Measurements from ENCODE around the gene CACNA1C. TPM values are rescaled to one million over a fixed set of nuclear protein-coding genes. Genes with fewer than 3 reads are reported as not detected.

CACNA1C gene
- total RNA-seq, 4 donors from 2014 or later = 1.4 to 3.7 (median 2.2) TPM

DNA sequence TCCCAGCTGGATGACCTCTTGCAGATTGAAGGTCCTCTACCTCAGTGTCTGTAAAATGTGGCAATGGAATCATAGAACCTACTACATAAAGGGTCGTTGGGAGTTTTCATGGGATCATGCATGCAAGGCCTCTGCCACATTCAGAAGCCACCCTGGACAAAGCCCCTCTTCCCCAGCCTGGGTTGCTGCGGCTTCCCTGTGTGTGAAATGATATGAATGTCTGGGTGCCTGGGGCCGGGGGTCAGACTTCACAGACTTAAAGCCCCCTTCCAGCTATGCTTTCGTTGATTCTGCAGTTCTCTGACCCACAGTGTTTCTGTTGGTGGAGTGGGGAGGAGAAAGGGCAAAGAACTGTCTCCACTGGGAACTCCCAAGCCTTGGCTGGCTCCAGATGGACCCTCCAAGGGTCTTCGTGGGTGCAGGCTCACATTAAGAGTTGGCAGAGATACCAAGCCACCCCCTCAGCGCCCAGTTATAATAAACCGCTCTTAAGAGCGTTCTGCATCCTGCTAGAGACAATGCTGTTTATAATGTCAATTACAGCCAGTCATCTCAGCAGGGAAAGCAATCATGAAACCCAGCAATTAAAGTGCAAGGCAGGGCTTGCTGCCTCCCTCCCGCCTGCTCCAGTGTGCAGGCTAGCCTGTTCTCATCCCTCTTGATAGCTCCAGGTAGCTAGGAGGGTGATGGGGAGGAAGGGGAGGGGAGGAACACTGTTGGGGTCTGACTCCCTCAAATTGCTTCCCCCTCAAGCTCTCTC, 531.0 kb downstream of the CACNA1C start:
- Histone ChIP-seq H3K4me3 (no peak overlapping the region), H3K9me3 (no peaks in the 10 kb centered on the region), H3K27ac (no peak overlapping the region), H3K4me1 (peaks cover 10% of the 10 kb centered on the region), H3K27me3 (peaks cover 19% of the 10 kb centered on the region), H3K36me3 (no peaks in the 10 kb centered on the region)
- TF ChIP-seq POLR2A (IDR thresholded peaks at IDR 0.05) (no peak), POLR2AphosphoS5 (IDR thresholded peaks at IDR 0.05) (no peak), EP300 (IDR thresholded peaks at IDR 0.05) (no peak)
- TF ChIP-seq, protein P1, sequence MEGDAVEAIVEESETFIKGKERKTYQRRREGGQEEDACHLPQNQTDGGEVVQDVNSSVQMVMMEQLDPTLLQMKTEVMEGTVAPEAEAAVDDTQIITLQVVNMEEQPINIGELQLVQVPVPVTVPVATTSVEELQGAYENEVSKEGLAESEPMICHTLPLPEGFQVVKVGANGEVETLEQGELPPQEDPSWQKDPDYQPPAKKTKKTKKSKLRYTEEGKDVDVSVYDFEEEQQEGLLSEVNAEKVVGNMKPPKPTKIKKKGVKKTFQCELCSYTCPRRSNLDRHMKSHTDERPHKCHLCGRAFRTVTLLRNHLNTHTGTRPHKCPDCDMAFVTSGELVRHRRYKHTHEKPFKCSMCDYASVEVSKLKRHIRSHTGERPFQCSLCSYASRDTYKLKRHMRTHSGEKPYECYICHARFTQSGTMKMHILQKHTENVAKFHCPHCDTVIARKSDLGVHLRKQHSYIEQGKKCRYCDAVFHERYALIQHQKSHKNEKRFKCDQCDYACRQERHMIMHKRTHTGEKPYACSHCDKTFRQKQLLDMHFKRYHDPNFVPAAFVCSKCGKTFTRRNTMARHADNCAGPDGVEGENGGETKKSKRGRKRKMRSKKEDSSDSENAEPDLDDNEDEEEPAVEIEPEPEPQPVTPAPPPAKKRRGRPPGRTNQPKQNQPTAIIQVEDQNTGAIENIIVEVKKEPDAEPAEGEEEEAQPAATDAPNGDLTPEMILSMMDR (IDR thresholded peaks at IDR 0.05) = no peak
- no peak for DNase-seq (ENCODE audit: low spot score in 2 of 2)
- 66% methylated on average over 5 of the region's 9 CpGs for WGBS

DNA sequence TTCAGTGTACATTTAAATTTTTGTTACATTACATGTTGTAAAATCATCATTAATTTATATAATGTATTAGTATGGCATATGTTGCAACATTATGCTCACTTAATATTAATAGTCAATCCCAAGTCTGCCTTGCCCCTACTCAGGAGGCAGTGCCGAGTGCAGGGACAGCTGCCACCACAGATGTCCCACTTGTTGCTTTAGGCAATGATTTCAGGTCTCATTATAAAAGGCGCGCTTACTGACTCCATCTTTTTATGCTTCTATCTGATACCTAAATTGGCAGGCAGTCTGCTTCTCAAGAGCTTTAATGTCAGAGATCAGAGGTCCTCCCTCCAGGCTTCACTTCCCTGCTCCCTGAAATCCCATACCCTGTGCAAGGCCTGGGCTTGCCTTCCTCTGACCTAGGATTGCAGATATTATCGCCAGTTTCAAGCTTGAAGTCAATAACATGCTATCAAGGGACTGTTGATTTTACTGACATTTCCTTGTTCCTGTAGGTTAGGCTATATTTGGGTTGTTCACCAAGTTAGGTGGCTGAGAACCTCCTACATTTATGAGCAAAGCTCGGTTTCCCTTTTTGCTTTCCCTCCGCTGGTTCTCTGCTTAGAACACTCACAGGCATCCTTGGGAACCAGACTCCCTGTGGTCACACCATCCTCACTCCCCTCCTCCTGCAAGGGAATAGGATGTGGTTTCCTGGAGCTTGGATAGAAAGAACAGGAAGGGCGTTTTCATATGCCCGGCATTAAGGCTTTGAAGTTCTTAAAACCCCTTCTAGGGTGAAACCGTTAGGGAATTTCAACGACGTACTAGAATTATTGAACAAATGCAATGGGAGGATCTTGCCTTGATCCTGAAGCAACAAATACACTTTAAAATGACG, 533.6 kb downstream of the CACNA1C start:
- Histone ChIP-seq H3K4me3 (no peak overlapping the region), H3K4me1 (peaks cover 10% of the 10 kb centered on the region), H3K27ac (no peak overlapping the region), H3K27me3 (peaks cover 19% of the 10 kb centered on the region), H3K36me3 (no peaks in the 10 kb centered on the region), H3K9me3 (no peaks in the 10 kb centered on the region)
- peak in 1 of 2 donors; percentile 10 for DNase-seq (ENCODE audit: low spot score in 2 of 2)
- TF ChIP-seq POLR2AphosphoS5 (IDR thresholded peaks at IDR 0.05) = no peak
- TF ChIP-seq, protein P1 (IDR thresholded peaks at IDR 0.05) = no peak
- TF ChIP-seq EP300 (IDR thresholded peaks at IDR 0.05) = no peak
- TF ChIP-seq POLR2A (IDR thresholded peaks at IDR 0.05) = no peak
- 65% methylated on average over 12 of the region's 12 CpGs for WGBS

DNA sequence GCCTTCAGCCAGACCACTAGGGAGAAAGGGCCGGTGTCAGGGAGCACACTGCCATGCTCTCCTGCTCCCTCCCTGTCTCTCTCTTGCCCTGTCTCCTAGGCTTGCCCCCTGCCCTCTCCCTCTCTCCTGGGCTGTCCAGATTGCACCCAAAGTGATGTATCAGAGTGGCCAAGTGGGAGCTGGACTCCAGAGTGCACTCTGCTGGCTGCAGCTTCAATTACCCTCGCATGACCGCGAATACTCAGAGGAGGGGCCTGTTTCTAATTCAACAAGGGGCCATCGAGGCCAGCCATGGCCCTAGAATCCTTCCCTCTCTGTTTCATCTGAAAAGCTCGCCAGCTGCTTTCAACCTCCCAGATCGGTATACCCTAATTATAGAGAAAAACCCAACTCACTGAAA, 535.6 kb downstream of the CACNA1C start:
- 96% methylated on average over 7 of the region's 7 CpGs for WGBS
- H3K9me3 ChIP-seq = no peaks in the 10 kb centered on the region
- peaks cover under 1% of the 10 kb centered on the region for H3K4me1 ChIP-seq
- H3K4me3 ChIP-seq = no peak overlapping the region
- H3K27ac ChIP-seq = no peak overlapping the region
- peaks cover 10% of the 10 kb centered on the region for H3K27me3 ChIP-seq
- no peak for DNase-seq (ENCODE audit: low spot score in 2 of 2)
- H3K36me3 ChIP-seq = peaks cover 7% of the 10 kb centered on the region
- TF ChIP-seq POLR2A (IDR thresholded peaks at IDR 0.05) (no peak), EP300 (IDR thresholded peaks at IDR 0.05) (no peak), POLR2AphosphoS5 (IDR thresholded peaks at IDR 0.05) (no peak)
- TF ChIP-seq, protein P1 (IDR thresholded peaks at IDR 0.05) = no peak

DNA sequence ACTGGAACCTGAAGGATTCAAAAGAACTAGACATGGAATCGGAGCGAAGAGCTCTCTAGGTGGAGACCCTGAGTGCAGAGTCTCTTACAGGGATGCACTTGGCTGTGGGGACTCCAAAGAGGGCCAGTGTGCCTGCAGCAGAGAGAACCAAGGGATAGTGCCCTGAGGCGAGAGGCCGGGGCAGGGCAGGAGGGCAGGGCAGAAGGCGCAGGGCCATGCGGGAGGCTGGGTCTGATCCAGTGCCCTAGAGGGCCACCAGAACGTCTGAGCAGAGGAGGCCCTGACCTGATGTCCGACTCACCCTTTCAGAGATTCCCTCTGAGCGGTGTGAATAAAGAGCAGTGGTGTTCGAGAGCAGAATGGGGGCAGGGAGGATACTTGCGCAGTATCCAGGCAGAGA, 536.6 kb downstream of the CACNA1C start:
- H3K36me3 ChIP-seq = peaks cover 9% of the 10 kb centered on the region
- peaks cover 2% of the 10 kb centered on the region for H3K27me3 ChIP-seq
- WGBS = 90% methylated on average over 11 of the region's 11 CpGs
- peaks cover 3% of the 10 kb centered on the region for H3K9me3 ChIP-seq
- H3K4me1 ChIP-seq = no peaks in the 10 kb centered on the region
- TF ChIP-seq, protein P1 (IDR thresholded peaks at IDR 0.05) = no peak
- TF ChIP-seq EP300 (IDR thresholded peaks at IDR 0.05) (no peak), POLR2A (IDR thresholded peaks at IDR 0.05) (no peak), POLR2AphosphoS5 (IDR thresholded peaks at IDR 0.05) (no peak)
- no peak for DNase-seq (ENCODE audit: low spot score in 2 of 2)
- H3K27ac ChIP-seq = no peak overlapping the region
- no peak overlapping the region for H3K4me3 ChIP-seq

DNA sequence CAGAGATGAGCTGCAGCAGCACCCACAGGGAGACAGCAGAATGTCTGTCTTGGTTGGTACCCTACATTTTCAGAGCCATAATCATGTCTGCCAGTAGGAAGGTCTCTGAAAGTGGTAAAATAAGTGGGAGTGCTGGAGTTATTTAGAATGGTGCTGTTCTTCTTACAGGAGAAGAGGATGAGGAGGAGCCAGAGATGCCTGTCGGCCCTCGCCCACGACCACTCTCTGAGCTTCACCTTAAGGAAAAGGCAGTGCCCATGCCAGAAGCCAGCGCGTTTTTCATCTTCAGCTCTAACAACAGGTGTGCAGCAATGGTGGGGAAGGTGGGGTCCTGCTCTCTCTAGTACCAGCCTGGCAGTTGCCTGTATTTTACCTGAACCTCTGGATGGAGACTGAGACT, 540.3 kb downstream of the CACNA1C start:
- WGBS = 90% methylated on average over 5 of the region's 5 CpGs

More for the DNA sequence above, 540.3 kb downstream of the CACNA1C start:
- Histone ChIP-seq H3K36me3 (peaks cover 17% of the 10 kb centered on the region), H3K9me3 (peaks cover 9% of the 10 kb centered on the region), H3K27me3 (no peaks in the 10 kb centered on the region), H3K4me3 (no peak overlapping the region), H3K27ac (no peak overlapping the region), H3K4me1 (no peaks in the 10 kb centered on the region)
- TF ChIP-seq EP300 (IDR thresholded peaks at IDR 0.05) = no peak
- TF ChIP-seq, protein P1 (IDR thresholded peaks at IDR 0.05) = no peak
- no peak for TF ChIP-seq POLR2A (IDR thresholded peaks at IDR 0.05)
- no peak for TF ChIP-seq POLR2AphosphoS5 (IDR thresholded peaks at IDR 0.05)
- no peak for DNase-seq (ENCODE audit: low spot score in 2 of 2)

Data from suprapubic skin (tissue), 4 donors.